HG02623 (cell line): ENCODE results near the gene INPP5B.
"Not testable (repeated sequence)": the region's sequence is repeated elsewhere in the genome, so short reads cannot be mapped to it uniquely, and the experiment has no call there.

Experiments used
- ATAC-seq: cut with Tn5 transposase; IDR thresholded peaks from one replicate; pipeline ENCODE4 v1.9.1; 2021; ENCODE audit warnings: moderate library complexity; ENCODE audit not compliant: unreplicated experiment

The INPP5B gene

DNA sequence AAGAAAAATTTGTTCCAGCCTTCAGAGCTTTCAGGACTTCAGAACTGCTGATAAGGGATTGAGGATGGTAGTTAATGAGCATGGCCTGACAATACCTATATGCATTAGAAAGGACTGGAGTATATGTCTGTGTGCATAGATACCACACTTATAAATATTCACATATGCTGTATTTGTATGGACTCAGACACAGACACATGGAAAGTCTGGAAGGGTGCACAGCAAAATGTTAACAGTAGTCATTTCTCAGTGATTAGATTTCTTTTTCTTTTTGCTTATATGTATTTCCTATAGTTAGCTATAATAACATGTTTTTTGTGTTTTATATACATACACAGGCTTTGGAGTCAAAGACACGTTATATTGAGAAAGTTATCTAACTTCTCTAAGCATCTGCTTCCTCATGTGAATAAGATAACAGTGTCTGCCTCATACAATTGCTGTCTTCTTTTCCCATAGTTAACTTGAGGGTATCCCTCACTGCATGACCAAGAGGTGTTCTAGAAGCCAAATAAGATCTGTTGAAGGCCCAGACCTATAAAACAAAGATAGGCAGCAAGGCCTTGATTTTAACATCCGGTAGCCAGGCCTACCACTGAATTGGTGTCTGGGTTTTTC is 31.3 kb downstream of the INPP5B start:
- ATAC-seq, result no peak

DNA sequence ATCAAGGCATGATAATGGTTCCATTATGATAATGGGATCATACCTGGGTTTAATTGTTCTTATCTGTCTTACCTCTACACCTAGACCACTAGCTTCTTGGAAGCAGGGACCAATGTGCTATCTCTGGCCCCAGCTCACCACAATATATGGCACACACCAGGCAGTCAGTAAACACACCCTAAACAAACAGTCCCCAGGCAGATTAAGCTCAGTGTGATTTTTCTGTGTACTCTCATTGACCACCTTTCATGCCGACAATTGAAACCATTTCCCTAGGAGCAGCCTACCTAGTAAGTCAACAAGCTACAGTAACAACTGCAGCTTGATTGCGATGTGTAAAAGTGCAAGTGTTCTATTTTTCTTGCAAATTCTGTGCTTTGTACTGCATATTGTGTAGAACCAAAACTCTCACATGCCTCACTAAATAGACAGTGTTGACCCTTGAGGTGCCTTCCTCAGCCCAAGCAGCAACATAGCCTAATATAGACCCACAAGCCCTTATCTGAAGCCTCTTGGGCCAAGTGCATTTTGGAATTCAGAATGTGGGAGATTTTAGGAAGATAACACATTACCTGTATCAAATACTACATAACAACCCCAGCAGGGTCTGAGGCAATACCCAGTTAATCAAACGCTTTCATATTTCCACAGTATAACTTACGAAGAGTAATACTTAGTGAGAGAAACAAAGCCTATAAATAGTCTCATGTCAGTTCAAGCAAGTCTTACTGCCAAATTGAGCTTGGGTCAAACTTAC is 32.0 kb downstream of the INPP5B start:
- no peak for ATAC-seq

DNA sequence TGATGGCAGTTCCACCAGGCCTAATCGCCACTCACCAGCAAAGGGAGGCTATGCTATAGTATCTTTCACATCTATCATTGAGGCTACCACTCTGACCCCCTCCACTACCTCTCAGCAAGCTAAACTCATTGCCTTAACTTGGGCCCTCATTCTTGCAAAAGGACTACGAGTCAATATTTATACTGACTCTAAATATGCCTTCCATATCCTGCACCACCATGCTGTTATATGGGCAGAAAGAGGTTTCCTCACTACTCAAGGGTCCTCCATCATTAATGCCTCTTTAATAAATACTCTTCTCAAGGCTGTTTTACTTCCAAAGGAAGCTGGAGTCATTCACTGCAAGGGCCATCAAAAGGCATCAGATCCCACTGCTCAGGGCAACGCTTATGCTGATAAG is 35.4 kb downstream of the INPP5B start:
- ATAC-seq, result not testable (repeated sequence)

DNA sequence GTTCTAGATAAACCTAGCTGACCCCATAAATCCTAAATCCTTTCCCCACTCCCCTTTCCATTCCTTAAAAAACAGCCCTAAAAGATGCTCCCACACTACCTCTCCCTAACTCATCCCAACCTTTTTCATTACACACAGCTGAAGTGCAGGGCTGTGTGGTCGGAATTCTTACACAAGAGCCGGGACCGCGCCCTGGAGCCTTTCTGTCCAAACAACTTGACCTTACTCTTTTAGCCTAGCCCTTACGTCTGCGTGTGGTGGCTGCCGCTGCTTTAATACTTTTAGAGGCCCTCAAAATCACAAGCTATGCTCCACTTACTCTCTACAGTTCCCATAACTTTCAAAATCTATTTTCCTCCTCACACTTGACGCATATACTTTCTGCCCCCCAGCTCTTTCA is 36.0 kb downstream of the INPP5B start:
- not testable (repeated sequence) for ATAC-seq

DNA sequence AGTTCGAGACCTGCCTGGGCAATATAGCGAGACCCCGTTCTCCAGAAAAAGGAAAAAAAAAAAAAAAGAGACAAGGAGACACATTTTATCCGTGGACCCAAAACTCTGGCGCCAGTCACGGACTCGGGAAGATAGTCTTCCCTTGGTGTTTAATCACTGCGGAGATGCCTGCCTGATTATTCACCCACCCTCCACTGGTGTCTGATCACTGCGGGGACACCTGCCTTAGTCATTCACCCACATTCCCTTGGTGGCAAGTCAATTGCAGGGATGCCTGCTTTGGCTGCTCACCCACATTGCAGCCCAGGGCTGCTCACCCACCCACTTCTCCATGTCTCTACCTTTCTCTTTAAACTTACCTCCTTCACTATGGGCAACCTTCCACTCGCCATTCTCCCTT is 38.3 kb downstream of the INPP5B start:
- ATAC-seq, result not testable (repeated sequence)

DNA sequence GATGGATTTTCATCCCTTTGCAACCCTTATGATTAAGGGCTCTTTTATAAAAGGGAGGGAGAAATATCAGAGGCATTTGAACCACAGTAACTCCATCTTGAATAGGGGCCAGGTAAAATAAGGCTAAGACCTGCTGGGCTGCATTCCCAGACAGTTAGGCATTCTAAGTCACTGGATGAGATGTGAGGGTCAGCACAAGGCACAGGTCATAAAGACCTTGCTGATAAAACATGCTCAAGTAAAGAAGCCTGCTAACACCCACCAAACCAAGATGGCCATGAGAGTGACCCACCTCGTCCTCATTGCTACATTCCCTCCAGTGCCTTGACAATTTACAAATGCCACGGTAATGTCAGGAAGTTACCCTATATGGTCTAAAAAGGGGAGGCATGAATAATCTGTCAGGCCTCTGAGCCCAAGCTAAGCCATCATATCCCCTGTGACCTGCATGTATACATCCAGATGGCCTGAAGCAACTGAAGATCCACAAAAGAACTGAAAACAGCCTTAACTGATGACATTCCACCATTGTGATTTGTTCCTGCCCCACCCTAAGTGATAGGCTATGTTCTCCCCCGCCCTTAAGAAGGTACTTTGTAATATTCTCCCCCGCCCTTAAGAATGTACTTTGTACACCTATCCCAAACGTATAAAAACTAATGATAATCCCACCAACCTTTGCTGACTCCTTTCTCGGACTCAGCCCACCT is 39.3 kb downstream of the INPP5B start:
- ATAC-seq, result not testable (repeated sequence)

DNA sequence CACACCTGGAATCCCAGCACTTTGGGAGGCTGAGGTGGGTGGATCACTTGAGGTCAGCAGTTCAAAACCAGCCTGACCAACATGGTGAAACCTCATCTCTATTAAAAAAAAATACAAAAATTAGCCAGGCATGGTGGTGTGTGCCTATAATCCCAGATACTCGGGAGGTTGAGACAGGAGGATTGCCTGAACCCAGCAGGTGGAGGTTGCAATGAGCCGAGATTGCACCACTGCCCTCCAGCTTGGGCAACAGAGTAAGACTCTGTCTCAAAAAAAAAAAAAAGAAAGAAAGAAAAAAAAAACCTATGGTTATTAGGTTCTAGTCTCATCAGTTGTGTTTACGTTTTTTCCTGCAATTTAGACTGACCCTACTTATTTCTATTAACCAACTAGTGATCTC is 40.3 kb downstream of the INPP5B start:
- ATAC-seq, result not testable (repeated sequence)

DNA sequence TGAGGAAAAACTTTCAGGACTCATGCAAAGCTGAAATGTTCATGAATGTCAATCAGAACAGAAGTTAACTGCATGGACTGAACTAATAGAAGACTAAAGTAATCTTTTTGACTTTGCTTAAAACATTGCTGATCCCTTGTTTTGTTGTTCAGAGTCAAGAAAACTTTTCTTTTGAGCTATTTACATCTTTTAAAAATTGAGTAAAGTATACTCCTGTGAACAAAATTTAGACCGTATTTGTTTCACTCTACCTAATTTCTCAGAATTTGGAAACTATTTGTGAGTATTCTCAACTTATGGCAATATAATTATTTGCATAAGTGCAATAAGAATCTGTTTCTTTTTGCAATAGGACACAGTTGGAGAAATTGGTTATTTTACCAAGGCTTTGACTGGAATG is 41.1 kb downstream of the INPP5B start:
- ATAC-seq, result no peak

DNA sequence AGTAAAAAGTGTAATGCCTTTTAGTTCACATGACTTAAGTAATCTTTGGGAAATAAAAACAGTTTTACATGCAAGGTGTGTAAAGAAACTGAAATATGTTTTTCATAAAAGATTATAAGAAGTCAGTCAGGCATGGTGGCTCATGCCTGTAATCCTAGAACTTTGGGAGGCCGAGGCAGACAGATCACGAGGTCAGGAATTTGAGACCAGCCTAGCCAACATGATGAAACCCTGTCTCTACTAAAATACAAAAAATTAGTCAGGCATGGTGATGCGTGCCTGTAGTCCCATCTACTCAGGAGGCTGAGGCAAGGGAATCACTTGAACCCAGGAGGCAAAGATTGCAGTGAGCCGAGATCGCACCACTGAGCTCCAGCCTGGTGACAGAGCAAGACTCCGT is 42.9 kb downstream of the INPP5B start:
- not testable (repeated sequence) for ATAC-seq

DNA sequence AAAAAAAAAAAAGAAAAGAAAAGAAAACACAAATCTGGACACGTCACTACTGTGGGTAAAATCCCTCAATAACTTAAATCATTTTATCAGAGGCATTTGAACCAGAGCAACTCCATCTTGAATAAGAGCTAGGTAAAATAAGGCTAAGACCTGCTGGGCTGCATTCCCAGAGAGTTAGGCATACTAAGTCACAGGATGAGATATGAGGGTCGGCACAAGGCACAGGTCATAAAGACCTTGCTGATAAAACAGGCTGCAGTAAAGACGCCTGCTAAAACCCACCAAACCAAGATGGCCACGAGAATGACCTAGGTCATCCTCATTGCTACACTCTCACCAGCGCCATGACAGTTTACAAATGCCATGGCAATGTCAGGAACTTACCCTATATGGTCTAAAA is 43.9 kb downstream of the INPP5B start:
- no peak for ATAC-seq

DNA sequence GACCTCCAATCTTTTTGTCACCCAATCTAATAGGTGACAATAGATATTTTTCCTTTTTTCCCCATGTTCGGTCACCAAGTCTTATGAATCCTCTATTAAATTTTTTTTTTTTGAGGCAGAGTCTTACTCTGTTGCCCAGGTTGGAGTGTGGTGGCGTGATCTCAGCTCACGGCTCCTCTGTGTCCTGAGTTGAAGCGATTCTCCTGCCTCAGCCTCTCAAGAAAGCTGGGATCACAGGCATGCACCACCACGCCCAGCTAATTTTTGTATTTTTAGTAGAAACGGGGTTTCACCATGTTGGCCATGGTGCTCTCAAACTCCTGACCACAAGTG is 45.0 kb downstream of the INPP5B start:
- ATAC-seq, result no peak

DNA sequence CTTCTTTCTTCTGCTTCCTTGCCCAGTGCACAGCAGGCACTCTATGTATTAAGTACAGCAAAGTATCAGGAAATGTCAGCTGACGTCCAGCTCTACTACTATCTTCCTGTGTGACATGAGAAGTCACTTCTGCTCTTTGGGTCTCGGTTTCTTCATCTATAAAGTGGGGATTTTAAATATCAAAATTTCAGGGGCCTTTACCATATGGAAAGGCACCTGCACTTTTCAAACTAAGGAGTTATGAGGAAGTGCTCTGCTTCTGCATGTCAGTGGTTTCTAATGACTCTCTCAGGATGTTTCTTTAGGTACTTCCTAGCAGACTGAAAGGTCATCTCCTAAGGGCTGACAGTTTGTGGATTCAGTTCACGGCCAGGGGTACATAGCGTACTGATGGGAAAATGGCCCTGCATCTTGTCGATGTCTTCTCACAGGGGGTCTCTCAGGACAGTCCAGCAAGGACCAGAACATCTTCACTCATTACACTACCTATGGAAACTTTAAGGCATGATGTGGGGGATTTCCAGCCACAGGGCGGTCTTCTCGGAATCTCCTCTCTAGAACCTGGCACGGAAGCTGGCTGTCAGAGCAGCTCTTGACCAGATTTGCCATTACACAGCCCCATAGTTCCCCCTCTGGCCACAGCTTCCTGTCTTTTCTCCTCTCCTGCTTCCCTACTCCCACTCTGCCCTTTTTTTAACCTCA is 45.5 kb downstream of the INPP5B start:
- no peak for ATAC-seq

DNA sequence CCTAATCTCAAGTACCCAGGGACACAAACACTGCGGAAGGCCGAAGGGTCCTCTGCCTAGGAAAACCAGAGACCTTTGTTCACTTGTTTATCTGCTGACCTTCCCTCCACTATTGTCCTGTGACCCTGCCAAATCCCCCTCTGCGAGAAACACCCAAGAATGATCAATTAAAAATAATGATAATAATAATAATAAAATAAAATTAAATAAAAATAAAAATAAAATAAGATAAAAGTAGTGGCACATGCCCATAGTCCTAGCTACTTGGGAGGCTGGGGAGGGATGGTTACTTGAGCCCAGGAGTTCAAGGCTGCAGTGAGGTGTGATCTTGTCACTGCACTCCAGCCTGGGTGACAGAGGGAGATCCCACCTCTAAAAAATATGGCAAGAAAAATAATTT is 49.3 kb downstream of the INPP5B start:
- ATAC-seq, result not testable (repeated sequence)

DNA sequence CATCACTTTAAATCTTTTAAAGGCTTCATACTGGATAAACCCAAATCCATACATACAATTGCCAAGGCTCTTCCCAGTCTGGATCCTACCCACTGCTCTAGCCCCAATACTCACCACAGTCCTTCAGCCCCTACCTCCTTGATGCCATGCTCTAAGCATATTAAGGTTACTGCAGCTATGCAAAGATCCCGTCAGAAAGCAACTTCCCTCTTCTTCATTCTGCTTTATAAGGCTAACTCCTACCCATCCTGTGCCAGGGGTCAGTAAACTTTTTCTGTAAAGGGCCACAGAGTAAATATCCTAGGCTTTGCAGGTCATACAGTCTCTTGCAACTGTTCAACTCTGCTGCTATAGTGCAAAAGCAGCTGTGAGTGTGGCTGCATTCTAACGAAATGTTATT is 53.2 kb downstream of the INPP5B start:
- no peak for ATAC-seq

DNA sequence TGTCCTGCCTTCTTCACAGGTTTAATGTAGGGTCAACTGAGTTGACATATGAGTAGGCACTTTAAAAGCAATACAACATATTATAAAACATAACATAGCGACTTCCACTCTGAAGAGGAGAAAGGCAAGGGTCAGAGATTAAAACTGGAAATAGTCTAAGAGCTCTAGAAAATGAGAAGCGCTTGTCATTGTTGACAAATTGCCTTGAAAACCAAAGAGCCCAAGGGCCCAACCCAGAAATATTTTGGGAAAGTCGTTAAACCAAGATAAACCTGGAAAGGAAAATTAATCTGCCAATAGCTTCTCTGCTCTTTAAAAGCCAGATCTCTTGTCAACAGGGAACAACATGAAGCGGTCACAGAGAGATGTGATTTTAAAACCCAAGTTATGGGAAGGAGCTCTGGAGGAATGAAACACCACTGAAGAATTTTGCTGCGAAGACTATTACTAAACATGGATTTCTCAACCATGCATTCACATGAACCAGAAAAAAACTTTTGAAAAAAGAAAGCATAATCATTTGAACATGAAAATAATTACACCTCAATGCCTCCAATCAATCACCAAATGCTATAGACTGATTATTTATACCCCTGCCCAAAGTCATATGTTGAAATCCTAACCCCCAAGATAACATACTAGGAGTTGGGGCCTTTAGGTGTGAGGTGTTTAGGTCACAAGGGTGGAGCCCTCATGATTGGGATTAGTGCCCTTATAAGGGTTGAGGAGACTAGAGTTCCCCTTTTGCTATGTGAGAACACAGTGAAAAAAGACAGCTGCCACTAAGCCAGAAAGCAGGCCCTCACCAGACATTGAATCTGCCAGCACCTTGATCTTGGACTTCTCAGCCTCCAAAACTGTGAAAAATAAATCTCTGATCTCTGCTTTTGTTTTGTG is 54.5 kb downstream of the INPP5B start:
- ATAC-seq, result no peak

DNA sequence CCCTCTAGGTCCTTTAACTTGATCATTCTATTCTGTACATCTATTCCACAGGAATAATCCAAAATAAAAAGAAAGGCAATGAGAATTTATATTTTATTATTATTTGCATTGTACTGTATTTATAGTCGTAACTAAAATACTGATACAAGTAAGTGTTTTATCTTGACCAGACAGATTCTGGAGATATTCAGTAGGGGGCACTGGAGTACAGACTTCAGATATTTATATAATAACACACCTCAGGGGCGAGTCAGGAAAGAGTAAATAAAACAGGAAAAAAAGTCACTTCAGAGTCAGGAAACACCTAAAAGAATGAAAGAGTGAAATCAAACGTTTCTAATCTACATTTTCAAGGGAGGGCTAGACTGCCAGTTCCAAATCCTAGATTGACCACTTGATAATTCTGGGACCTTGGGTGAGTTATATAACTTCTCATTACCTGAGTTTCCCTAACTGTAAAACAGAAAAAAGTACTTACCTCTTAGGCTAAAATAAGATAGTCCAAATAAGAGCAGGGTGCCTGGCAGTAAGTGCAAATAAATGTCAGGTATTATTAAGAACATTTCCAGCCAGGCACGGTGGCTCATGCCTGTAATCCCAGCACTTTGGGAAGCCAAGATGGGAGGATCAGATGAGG is 56.4 kb downstream of the INPP5B start:
- ATAC-seq, result no peak

DNA sequence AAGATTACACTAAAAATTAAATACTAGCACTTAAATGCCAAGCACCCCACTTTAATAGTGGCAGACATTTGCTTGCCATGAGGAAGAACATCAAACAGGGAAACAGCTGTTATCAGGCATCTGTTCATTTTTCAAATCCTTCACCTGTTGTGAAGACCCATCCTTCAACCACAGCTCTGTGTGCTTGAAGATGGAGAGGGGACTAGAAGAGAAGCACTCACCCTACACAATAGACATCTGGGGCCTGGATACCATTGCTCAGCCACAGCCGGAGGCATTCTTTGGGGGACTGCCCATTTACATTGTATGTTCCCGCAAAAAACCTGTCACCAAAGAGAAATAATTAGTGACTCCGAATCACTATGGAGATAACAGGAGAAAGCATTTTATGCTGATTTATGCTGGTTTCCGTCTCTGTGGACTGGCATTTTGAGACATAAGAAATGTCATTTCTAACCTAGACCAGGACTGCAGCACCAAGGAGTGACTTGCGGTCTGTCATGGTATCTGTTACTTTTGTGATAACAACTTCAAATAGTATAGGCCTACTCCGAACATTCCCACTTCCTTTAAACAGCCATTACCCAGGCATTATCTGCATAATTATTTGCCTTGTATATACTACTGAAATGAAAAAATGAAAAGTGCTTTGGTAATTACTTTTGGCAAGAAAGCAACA is 58.7 kb downstream of the INPP5B start:
- ATAC-seq, result no peak

DNA sequence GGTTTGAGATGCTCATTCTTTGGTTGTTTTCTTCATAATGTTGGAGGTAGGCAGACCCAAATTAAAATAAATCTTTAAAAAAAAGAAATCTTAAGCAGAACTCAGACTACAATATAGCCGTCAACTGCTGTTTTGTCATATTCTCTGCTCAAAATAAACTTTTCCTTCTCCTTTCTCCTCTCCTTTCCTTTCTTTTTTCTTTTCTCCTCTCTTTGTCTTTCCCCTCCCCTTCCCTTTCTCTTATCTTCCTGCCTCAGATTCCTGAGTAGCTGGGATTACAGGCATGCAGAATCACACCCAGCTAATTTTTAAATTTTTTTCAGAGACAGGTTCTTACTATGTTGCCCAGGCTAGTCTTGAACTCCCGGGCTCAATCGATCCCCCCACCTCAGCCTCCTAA is 62.7 kb downstream of the INPP5B start:
- ATAC-seq, result no peak

DNA sequence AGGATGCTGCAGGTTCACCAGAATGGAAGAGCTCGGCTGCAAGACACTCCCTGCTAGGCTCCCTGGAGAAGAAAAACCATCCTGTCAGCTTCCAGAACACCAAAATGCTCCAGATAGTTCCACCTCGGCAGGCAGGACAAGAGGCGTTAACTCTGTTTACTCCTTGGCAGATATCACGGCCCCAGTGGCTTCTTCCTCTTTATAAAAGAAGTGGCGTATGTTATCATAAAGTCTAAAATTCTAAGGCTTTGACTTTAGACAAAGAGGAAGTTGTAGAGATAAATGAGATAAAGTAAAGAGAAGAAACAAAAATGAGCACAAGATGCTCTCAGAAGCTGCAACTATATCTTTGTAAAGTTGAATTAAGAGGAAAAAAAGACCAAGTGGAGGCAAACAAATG is 63.2 kb downstream of the INPP5B start:
- no peak for ATAC-seq

DNA sequence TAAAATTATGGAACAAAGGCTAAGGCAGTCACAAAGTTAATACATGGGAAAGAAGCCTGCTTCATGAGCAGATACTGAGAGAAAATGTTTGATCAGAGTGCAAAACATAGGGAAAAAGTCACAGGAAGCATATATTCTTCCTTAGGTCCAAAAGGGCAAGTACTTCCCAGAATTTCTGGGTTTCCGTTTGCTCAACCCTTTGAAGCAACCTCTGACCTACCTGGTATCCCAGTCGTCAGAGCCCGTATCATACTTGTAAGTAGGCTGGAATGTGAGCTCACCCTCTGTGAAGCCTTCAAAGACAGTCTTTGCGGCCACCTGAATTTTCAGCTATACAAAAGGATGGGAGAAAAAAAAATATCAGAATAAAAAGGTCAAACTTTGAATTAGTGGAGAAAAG is 67.0 kb downstream of the INPP5B start:
- ATAC-seq, result no peak
